Measurements from ENCODE around the gene HOXB6. TPM values are rescaled to one million over a fixed set of nuclear protein-coding genes. Genes with fewer than 3 reads are reported as not detected.

The HOXB6 gene
- total and polyA plus RNA-seq, 4 donors, result 0.17 to 1.1 (median 0.46) TPM

GRCh38 chr17:48565022-48565554 lies 39.7 kb downstream of the HOXB6 start:
- WGBS, result 36% methylated on average over 2 of the region's 2 CpGs
- Histone ChIP-seq H3K36me3 (ENCODE audit: control insufficient read depth in 4 of 4, insufficient read depth in 3 of 4, low read depth in 1 of 4, low read length in 3 of 4) (no peaks in the 10 kb centered on the region), H3K4me1 (ENCODE audit: control insufficient read depth in 4 of 4, insufficient read depth in 4 of 4, low read length in 3 of 4) (peaks cover 0 to 2% (median 0%) of the 10 kb centered on the region in 4 donors), H3K27ac (ENCODE audit: low read depth in 1 of 2, low read length in 2 of 2) (peak overlapping the region; percentile 43 to 70), H3K9ac (ENCODE audit: low read depth in 1 of 2, low read length in 2 of 2) (no peak overlapping the region), H3K27me3 (ENCODE audit: control insufficient read depth in 4 of 4, insufficient read depth in 4 of 4, low read length in 3 of 4) (peaks cover 3 to 21% (median 11%) of the 10 kb centered on the region in 4 donors), H3K9me3 (ENCODE audit: control insufficient read depth in 4 of 4, low read length in 3 of 4) (no peaks in the 10 kb centered on the region), H3K4me3 (ENCODE audit: low read depth in 1 of 3, low read length in 3 of 3) (no peak overlapping the region)
- TF ChIP-seq GABPA (IDR thresholded peaks at IDR 0.05 in 1 of 2, conservative IDR thresholded peaks at IDR 0.05 in 1 of 2) (no peak), JUND (IDR thresholded peaks at IDR 0.05) (no peak), RAD21 (IDR thresholded peaks at IDR 0.05) (no peak), FOXA2 (IDR thresholded peaks at IDR 0.05) (no peak), NR2F2 (IDR thresholded peaks at IDR 0.05) (no peak)
- no peak for DNase-seq (ENCODE audit: low spot score)

- Histone ChIP-seq H3K4me3 (ENCODE audit: low read depth in 1 of 3, low read length in 3 of 3) (peak overlapping the region in 1 of 3 donors; percentile 31), H3K9me3 (ENCODE audit: control insufficient read depth in 4 of 4, low read length in 3 of 4) (no peaks in the 10 kb centered on the region), H3K27ac (ENCODE audit: low read depth in 1 of 2, low read length in 2 of 2) (peak overlapping the region; percentile 43 to 70), H3K36me3 (ENCODE audit: control insufficient read depth in 4 of 4, insufficient read depth in 3 of 4, low read depth in 1 of 4, low read length in 3 of 4) (no peaks in the 10 kb centered on the region), H3K9ac (ENCODE audit: low read depth in 1 of 2, low read length in 2 of 2) (no peak overlapping the region), H3K27me3 (ENCODE audit: control insufficient read depth in 4 of 4, insufficient read depth in 4 of 4, low read length in 3 of 4) (peaks cover 3 to 15% (median 8%) of the 10 kb centered on the region in 4 donors), H3K4me1 (ENCODE audit: control insufficient read depth in 4 of 4, insufficient read depth in 4 of 4, low read length in 3 of 4) (peaks cover 0 to 2% (median 0%) of the 10 kb centered on the region in 4 donors)
- TF ChIP-seq HNF4A (conservative IDR thresholded peaks at IDR 0.05), result no peak
- no peak for TF ChIP-seq RAD21 (IDR thresholded peaks at IDR 0.05)
- TF ChIP-seq YY1 (IDR thresholded peaks at IDR 0.05), result no peak
- TF ChIP-seq ZBTB33 (IDR thresholded peaks at IDR 0.05), result no peak
- WGBS, result 20% methylated on average over 73 of the region's 73 CpGs
- no peak for DNase-seq (ENCODE audit: low spot score)
Observed at GRCh38 chr17:48564188-48565021, 40.4 kb downstream of the HOXB6 start.

- TF ChIP-seq FOXA2 (IDR thresholded peaks at IDR 0.05), result no peak
- TF ChIP-seq RXRA (IDR thresholded peaks at IDR 0.05), result no peak
- Histone ChIP-seq H3K4me1 (ENCODE audit: control insufficient read depth in 4 of 4, insufficient read depth in 4 of 4, low read length in 3 of 4) (peaks cover 0 to 2% (median 0%) of the 10 kb centered on the region in 4 donors), H3K9ac (ENCODE audit: low read depth in 1 of 2, low read length in 2 of 2) (no peak overlapping the region), H3K9me3 (ENCODE audit: control insufficient read depth in 4 of 4, low read length in 3 of 4) (no peaks in the 10 kb centered on the region), H3K27me3 (ENCODE audit: control insufficient read depth in 4 of 4, insufficient read depth in 4 of 4, low read length in 3 of 4) (peaks cover 3 to 15% (median 8%) of the 10 kb centered on the region in 4 donors), H3K27ac (ENCODE audit: low read depth in 1 of 2, low read length in 2 of 2) (peak overlapping the region in 1 of 2 donors; percentile 16), H3K4me3 (ENCODE audit: low read depth in 1 of 3, low read length in 3 of 3) (peak overlapping the region in 1 of 3 donors; percentile 31), H3K36me3 (ENCODE audit: control insufficient read depth in 4 of 4, insufficient read depth in 3 of 4, low read depth in 1 of 4, low read length in 3 of 4) (no peaks in the 10 kb centered on the region)
- 24% methylated on average over 10 of the region's 10 CpGs for WGBS
- no peak for DNase-seq (ENCODE audit: low spot score)
Observed at GRCh38 chr17:48563867-48564187, 41.0 kb downstream of the HOXB6 start.

GRCh38 chr17:48563385-48563838 lies 41.4 kb downstream of the HOXB6 start:
- Histone ChIP-seq H3K36me3 (ENCODE audit: control insufficient read depth in 4 of 4, insufficient read depth in 3 of 4, low read depth in 1 of 4, low read length in 3 of 4) (no peaks in the 10 kb centered on the region), H3K27ac (ENCODE audit: low read depth in 1 of 2, low read length in 2 of 2) (no peak overlapping the region), H3K4me1 (ENCODE audit: control insufficient read depth in 4 of 4, insufficient read depth in 4 of 4, low read length in 3 of 4) (peaks cover 0 to 2% (median 0%) of the 10 kb centered on the region in 4 donors), H3K9ac (ENCODE audit: low read depth in 1 of 2, low read length in 2 of 2) (no peak overlapping the region), H3K27me3 (ENCODE audit: control insufficient read depth in 4 of 4, insufficient read depth in 4 of 4, low read length in 3 of 4) (peaks cover 3 to 15% (median 9%) of the 10 kb centered on the region in 4 donors), H3K4me3 (ENCODE audit: low read depth in 1 of 3, low read length in 3 of 3) (peak overlapping the region in 1 of 3 donors; percentile 31), H3K9me3 (ENCODE audit: control insufficient read depth in 4 of 4, low read length in 3 of 4) (no peaks in the 10 kb centered on the region)
- DNase-seq (ENCODE audit: low spot score), result no peak
- 35% methylated on average over 6 of the region's 6 CpGs for WGBS
- TF ChIP-seq CTCF (IDR thresholded peaks at IDR 0.05; ENCODE audit: low read depth, low read length, missing input control), result no peak
- TF ChIP-seq REST (IDR thresholded peaks at IDR 0.05), result no peak
- TF ChIP-seq NR2F2 (IDR thresholded peaks at IDR 0.05), result no peak
- no peak for TF ChIP-seq HNF4A (conservative IDR thresholded peaks at IDR 0.05)
- TF ChIP-seq FOXA2 (IDR thresholded peaks at IDR 0.05), result no peak
- TF ChIP-seq TAF1 (conservative IDR thresholded peaks at IDR 0.05), result no peak
- no peak for TF ChIP-seq EGR1 (IDR thresholded peaks at IDR 0.05; ENCODE audit: low read depth in 2 of 2)
- TF ChIP-seq FOXA1 (IDR thresholded peaks at IDR 0.05), result no peak
- TF ChIP-seq GABPA (IDR thresholded peaks at IDR 0.05 in 1 of 2, conservative IDR thresholded peaks at IDR 0.05 in 1 of 2), result no peak
- TF ChIP-seq RXRA (IDR thresholded peaks at IDR 0.05), result no peak
